Measurements from ENCODE around the gene RARRES2. TPM values are rescaled to one million over a fixed set of nuclear protein-coding genes. Genes with fewer than 3 reads are reported as not detected.
A peak's percentile ranks its signal among the peaks of the same experiment; 100 is the strongest.
"Not testable (repeated sequence)": the region's sequence is repeated elsewhere in the genome, so short reads cannot be mapped to it uniquely, and the experiment has no call there.

Gene RARRES2
- 0.65 TPM for polyA plus RNA-seq (2013, experiment 1 of 2; ENCODE audit: insufficient read length)
- polyA plus RNA-seq (2013, experiment 2 of 2; ENCODE audit: insufficient read length) = 3.5 TPM

DNA sequence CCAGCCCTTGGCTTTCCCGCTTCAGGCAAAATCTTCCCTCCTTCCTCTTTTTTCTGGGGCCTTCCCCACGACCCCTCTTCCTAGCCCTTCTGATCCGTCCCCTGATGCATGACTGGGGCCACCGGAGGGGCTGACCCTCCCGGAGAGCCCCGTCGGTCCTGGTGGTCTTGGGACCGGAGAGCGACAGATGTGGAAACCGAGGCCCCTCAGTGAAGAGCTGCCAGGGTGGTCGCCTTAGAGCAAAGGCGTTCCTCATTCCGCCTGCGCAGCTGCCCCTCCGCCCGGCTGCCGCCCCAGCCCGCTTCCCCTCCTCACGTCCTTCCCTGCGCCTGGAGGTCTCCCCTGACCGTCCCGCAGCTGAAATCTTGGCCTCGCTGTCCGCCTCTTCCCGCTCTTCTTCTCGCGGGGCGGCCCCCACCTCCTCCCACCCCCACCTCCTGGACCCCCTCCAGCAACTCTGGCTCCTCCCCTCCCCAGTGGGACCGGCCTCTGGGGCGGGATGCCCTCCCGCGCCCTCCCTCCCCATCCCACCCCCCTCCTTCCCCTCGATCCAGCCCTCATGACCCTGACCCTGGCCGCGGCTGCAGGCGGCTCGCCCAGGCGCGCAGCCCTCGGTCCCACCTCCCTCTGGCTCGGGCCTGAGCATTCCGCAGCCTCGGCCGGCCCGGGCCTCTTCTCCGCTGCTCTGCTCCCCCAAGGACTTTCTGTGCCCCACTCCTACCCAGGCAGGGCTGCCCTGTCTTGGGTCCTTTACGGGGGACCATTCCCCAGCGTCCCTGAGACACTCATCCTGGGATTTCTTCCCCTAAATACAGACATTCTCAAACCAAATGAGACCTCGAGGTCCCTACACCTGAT, at the start of gene RARRES2:
RARRES2 (minus strand) TSS at position 367 of the 858 bp plus-strand sequence. CDS start 1,020 bp downstream, outside the sequence.
- DNase-seq = no peak

DNA sequence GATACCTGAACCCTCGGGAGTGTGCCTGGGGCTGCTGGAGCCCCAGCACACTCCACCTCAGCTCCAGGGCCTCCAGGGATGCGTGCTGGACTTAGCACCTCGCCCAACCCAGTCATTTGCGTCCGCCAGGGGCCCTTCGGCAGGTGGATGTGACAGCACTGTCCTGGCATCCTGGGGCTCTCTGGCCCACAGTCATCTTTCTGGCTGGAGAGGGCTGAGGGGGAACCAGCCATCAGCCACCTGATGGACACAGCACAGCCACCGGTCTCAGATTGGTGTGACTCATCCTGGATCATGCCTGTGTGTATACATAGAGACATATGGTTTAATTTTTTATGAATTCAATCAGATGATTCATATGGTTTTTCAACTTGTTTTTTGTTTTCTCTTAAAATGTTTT, 48.8 kb upstream of the RARRES2 start:
- DNase-seq = peak; percentile 43

DNA sequence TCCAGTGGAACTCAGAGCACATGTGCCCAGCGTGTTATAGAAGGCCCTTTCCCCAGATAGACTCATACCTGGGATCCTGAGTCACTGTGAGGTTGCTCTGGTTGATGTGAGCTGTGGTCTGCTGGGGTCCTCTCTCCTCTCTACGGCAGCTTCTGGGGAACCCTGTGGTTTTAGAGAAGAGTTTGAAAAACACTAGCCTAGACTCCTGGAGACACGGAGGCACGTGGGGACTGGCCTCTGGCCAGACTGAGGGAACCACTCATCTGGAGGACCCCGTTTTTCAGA, 48.0 kb upstream of the RARRES2 start:
- no peak for DNase-seq

DNA sequence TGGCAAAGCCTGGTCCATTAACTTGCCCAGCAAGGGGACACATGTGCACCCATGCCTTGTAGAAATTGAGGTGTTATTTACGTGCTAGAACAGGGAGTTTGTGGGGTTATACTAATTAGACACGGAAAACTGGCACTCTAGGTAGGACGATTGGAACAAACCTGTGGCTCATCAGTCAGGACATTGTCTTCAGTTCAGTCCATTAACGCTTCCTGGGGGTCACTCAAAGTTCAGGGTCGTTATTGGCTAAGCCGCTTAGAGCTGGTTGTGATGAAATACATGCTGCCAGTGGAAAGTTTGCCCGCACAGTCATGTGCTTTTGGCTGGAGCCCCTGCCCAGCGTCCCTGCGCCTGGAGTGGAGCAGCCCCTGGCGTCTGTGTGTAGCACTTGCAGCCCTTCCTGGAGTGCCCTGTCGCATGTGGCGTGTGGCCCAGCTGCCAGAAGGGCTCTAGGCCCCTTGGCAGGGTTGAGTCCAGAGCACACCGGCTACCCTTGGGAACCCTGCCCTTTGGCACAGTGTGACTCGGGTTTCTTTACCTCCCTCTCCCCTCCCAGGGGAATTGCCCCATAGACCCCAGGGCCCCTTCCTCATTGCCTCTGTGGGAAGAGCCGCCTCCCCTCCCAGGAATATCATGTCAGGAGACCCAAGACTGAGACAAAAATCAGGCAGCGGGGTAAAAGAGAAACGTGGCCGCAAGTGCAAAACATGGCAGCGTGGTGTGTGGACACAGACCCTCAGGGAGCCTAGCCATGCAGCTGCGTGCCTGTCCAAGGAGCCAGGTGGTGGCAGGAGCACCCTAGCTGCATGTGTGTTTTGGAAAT, 47.5 kb upstream of the RARRES2 start:
- DNase-seq = no peak

DNA sequence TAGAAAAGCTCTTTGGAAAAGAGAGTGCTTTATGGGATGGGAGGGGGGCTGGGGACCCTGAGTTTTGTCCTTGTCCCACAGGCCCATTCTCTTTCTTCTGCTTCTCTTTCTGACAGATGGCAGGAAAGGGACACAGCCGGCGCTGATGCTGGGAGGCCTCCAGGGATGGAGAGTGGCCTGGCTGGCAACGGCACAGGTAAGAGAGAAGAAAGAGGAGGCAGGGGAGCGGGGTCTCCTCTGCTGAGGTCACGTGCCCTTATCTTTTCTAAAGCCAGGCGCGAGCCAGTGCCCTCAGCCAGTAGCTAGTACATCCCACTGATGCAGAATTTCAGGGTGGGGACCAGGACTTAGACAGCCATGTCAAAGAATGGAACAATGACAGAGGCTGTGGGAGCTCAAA, 46.9 kb upstream of the RARRES2 start:
- DNase-seq = no peak

DNA sequence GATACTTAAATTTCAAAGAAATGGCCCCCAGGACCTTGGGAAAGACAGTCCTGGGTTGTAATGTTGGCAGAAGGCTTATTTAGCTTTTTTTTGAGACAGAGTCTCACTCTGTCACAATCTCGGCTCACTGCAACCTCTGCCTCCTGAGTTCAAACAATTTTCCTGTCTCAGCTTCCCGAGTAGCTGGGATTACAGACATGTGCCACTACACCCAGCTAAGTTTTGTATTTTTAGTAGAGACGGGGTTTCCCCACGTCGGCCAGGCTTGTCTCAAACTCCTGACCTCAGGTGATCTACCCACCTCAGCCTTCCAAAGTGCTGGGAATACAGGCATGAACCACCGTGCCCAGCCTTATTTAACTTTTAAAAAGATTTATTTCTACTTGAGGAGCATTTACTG, 44.5 kb upstream of the RARRES2 start:
- DNase-seq = not testable (repeated sequence)

DNA sequence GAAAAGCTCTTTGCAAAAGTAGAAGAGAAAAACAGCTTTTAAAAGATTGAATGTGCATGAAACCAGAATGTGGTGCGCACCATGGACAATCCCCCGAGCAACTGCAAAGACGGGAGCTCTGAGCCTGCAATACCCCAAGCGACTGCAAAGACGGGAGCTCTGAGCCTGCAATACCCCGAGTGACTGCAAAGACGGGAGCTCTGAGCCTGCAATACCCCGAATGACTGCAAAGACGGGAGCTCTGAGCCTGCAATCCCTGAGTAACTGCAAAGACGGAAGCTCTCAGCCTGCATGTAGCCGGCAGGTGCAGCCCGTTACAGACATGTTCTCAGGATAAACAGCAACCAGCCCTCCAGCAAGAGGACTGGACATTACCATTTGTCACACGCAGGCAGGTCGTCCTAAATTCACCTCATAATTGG, 43.9 kb upstream of the RARRES2 start:
- no peak for DNase-seq

DNA sequence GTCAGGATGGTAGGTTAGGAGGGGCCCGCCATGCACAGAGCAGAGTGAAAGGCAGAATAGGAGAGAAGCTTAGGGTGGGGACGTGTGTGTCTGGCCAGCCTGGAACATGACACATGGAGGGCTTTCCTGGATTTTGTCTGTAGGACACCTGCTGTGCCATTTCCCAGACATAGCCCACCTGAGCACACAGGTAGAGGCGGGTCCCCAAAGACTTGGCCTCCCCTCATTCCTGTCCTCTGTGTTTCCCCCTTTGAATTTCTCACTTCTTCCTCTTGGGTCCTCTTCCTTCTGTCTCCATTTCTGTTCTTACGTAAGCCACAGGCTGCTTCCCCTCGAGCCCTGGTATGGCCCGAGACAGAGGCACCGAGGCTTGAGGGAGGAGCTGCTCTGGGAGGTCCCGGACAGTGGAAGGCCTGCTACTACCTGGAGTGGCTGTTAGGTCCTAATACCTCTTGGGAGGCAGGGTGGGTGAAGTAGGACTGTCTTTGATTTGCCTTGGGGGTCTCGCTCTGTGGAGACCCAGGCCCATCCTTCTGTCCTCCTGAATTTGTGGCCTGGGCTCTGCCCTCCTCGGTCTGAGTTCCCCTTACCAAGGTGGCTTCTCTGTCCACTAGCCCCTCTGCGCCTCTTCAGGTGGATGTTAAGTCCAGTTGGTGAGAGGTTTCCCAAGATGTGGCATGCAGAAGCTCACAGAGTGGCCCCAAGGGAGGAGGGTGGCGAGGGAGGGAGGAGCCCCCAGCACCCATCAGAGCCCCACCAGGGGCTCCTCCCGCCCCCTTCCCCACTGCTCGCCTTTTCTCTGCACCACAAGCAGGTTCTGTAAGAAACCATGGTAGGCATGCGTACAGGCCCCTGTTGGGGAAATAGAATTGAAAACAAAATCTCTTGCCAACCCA, 43.2 kb upstream of the RARRES2 start:
- DNase-seq = no peak

DNA sequence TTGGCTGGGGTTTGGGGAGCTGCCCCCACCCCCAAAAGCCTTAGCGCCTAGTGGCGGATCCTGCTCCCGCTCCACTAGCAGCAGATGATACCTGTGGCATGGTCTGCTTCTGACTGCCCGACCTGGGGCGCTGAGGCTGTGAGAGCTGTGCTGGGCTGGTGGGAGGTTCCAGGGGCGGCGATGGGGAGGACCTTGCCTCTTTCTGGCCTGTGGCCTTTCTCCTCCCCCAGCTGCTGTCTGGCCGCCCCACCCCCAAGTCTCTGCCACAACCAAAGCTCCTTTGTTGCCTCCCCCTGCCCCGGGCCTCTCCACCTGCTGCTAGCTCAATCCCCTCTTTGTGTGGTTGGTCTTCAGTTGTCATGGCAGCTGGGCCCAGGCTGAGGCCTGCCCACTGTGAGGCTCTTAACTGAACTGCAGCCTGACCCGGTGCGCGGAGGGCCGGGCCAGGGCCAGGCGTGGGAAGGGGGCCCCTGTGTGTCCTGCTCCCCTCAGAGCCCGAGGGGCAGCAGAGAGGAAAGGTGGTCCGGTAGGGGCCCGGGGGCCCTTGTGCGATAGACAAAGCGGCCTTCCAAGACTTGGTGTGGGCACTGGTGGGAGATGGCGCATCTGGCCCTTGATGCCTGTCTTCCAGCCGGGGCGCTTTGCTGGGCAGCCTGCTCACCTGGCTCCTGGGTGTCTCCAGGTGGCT, 42.4 kb upstream of the RARRES2 start:
- DNase-seq = no peak

DNA sequence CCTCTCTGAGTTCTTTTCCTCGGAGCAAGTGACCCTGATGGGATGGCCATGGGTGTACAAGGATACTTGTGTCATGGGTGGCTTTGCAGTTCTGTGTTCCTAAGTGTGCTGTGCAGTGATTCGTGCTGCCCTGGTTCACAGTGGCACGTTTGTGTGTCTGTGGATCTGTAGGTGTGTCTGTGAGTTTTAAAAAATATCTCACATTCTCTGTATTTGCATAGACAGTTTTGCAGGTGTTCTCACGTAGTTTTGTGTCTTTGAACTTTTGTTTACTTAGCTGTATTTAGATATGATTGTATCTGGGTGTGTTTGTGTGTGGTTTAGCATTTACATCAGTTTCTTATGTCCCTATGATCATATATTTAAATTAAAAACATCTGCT, 41.4 kb upstream of the RARRES2 start:
- no peak for DNase-seq

DNA sequence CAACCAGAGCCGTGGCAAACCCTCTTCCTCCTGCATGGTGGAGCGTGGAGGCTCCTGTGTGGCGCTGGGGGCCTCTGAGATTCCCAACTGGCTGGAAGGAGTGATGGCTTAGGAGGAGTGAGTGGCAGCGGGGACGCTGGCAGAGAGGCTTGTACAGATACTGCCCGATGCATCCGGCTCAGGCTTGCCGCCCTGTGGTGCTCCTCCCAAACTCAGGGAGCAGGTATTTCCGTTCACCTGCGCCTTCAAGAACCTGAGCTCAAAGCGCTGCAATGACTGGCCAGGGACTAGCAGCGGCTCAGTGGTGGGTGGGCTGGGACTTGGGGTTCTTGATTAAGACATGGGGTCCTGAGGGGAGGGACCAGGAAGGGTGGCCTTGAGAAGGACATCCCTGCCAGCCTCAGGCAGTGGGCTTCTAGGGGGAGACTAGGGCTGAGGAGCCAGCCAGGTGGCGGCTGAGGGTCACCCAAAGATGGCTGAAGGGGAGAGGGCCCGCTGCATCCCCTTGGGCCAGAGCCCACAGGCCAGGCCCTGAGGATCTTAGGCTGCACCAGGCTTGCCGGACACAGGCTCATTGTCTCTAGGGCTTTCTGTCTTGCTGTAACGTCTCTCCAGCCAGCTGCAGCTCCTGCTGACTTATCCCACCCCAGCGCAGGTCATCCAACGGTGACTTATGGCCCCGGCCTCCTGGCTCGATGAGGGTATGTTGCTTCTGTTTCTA, 40.9 kb upstream of the RARRES2 start:
- DNase-seq = no peak

DNA sequence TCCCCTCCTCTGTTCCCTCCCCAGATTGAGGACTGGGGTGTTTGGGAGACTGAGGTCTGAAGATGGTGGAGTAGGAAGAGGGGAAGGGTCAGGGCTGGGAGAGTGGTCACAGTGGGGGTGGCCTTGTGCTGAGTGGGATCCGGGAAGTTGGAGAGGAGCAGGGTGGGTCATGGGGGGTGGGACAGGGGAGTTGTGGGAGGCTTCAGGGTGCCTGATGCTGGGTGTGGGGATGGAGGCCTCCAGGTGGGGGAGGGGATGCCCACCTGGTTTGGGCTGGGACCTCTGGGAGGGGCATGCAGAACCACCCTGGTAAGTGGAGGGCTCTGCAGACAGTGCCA, 40.3 kb upstream of the RARRES2 start:
- DNase-seq = no peak

DNA sequence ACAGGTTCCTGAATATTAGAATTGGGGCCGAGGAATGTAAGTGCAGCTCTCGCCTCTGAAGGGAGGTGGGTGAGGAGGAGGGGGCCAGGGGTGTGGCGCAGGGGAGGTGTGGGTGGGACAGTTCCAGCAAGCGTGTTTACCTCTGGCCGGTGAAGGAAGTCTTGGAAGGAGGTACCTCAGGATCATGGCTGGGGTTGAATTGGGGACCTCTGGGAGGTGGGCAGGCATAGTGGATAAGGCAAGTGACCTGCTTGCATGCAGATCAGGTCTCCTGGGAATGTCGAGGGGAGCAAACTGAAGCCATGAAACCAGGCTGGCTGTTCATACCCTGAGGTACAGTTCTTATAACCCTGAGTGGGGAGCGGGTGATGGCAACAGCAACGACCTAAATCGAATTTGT, 39.7 kb upstream of the RARRES2 start:
- no peak for DNase-seq

DNA sequence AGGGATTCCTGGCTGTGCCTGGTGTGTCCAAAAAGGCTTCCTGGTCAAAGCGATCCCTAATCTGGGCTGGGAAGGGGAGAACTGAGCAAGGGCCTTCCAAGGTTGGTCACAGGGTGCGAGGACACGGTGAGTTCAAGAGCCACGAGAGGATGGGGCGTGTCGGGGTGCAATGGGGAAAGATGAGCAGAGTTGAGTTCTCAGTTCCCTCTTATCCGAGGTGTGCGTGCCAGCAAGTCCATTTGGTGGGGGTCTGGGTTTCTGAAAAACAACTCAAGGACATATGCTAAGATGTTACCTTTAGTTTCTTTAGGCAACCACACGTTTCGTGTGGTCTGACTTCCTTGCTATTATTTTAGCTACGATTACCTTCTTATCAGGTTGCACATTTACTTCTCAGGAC, 39.0 kb upstream of the RARRES2 start:
- DNase-seq = no peak

DNA sequence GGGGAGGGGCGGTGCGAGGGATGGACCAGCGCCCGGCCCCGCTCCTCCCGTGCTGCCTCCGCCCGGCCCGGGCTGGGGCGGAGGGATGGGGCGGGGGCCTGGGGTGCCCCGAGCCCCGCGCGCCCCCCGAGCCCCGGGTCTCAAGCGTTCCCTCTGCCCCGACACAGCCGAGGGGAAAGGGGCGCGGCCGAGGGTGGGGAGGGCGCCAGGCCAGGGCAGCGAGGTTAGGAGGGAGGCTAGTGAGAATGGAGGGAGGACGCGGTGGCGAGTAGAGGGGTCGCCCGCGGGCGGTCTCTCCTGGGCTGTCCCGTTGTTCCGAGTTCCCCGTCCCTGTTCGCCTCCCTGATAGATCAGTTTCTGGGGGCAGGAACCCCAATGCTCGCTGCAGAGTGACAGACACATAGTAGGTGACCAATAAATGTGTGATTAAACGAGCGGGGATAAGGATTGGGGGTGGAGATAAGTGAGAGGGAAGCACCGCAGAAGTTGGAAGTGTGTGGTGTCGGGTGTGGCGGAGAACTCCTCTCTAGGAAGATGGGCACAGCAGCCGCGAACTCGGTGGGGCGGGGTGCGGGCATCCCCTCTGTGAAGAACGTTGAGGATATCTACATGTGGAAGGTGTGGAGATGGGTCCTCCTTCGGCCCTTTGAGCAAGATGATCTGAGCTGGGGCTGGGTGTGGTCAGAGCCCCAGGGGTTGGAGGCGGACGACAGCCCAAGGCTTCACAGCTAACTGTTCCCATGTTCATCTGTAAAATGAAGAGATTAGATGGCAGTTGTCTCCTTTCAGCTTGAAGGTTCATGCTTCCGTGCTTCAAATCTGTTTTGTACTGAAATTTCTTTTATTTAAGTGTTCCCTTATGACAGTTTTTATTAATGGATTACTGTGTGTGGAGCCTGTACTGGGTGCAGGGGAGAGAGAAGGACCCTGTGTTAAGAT, 38.3 kb upstream of the RARRES2 start:
- no peak for DNase-seq

DNA sequence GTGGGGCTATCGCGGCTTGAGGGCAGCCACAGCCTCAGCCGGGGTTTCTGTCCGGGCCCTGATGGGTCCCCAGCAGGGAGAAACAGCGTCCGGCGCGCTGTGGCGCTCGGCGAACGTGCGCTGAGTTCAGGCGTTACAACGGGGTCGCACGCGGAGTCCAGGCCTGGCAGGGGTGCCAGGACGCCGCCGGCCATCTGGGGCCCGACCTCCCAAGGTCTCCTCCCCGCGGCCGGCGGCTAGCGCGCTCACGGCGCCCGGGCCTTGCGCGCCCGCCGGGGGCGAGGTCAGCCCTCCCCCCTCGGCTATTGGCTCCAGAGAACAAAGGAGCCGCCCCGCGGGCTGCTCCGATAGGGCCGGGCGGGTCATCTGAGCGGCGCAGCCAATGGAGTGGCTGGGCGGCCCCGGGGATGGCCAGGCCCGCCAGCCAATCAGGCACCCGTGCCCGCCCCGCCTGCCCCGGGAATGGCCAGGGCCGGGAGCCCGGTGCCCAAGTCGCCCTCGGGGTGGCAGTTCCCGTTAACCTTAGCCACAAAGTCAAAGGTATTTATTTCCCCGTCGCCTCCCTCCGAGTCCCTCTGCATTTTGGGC, 37.5 kb upstream of the RARRES2 start, which contains the start of gene ZNF775:
ZNF775 (plus strand) TSS at position 478 of the 588 bp plus-strand sequence. CDS start 9,141 bp downstream, outside the sequence.
- DNase-seq = peak; percentile 96

DNA sequence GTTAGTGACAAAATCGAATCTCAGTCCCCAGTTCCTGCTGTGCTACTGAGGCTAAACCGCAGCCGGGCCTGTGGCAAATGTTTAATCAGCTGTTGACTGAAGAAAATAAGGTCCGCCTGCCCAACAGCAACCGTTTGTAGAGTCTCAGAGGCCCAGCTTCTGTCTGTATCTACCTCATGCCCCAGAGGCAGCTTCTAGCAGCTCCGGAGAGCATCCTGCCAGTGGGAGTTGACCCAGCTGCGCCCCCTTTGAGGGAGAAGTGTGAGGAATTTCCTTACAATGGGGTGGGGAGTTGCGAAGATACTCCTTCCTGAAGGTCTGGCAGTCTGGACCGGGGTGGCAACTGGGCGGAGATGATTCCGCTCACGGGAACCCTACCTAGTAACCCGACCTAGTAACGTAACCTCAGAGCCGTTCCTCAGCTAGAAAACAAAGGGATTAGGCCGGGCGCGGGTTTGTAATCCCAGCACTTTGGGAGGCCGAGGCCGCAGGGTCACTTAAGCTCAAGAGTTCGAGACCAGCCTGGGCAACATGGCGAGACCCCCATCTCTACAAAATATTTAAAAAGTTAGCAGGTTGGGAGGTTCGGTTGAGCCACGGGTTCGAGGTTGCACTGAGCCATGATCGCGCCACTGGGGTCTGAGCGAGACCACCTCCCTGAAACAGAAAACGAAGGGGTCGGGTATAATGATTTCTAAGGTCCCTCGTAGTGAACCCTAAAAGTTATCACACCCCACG, 36.9 kb upstream of the RARRES2 start:
- peak; percentile 74 for DNase-seq

DNA sequence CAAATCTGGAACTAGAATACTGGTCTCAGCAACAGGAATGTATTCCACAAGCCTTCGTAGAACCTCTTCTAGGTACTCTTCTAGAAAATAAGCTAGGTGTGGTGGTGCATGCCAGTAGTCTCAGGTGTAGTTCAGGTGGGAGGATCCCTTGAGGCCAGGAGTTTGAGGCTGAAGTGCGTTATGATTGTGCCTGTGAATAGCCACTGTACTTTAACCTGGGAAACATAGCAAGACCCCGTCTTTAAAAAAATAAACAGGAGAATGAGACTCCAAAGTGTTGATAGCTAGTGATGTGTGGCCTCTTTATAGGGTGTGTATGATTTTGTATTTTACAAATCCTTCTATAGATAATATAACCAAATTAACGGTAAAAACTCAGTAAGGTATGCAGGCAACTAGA, 36.2 kb upstream of the RARRES2 start:
- DNase-seq = no peak

DNA sequence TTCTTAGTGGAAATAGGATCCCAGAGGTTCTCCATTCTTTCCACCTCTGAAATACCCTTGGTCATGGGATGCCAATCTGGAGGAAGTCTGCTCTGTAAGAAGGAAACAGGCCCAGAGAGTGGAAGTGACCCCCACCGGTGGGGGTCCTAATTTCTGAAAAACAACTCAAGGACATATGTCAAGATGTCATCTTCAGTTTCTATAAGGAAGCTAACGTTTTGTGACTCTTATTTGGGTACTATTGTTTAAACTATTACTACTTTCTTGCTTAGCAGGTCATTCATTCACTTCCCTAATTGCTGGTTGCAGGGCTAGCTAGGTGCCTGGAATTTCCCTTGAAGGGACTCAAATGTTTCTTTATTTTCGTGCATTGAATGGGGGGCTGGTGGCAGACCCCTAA, 35.8 kb upstream of the RARRES2 start:
- DNase-seq = no peak
